NCI-H2196 treated with DMSO at 0.1 percent for 48 hours (cell line): Measurements from ENCODE around the gene GRIP1.

Experiments
- DNase-seq: peaks from one replicate; lab custom pipeline; 2025; ENCODE audit not compliant: unreplicated experiment; lab: John Stamatoyannopoulos, UW

The GRIP1 gene

DNA sequence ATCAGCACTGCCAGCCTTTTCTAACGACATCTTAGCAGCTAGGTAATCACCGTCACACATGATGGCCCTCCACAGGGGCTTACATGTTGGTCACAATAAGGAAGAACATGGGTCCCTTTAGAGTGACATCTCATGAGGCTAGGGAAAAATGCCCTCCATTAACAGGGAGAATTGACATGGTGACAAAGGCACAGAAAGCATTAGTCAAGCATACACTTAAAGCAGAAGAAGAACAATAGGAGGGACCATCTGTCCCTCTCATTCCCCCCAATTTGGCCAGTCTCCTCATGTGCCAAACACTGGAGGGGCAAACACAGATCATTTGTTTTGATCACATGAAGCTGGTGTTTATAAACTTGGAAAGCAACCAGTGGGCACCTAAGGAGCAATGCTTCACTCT lies 78.0 kb downstream of the GRIP1 start:
- DNase-seq = no peak

DNA sequence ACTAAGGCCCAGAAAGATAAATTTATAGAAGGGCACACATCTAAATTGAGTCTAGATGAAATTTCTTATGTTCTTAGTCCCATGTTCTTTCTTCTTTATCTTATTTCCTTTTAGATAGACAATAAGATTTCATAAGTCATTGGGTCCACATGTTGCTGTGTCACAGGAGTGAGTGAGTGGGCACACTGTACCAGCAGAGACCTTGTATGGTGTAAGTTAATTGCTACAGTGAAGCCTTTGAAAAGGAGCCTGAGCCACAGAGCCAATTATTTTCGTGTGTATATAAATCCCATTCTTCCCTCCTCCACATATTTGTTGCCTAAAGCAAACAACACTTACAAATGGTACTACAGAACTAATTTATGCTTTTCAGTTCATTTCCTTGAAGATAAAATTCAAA lies 79.1 kb downstream of the GRIP1 start:
- no peak for DNase-seq

DNA sequence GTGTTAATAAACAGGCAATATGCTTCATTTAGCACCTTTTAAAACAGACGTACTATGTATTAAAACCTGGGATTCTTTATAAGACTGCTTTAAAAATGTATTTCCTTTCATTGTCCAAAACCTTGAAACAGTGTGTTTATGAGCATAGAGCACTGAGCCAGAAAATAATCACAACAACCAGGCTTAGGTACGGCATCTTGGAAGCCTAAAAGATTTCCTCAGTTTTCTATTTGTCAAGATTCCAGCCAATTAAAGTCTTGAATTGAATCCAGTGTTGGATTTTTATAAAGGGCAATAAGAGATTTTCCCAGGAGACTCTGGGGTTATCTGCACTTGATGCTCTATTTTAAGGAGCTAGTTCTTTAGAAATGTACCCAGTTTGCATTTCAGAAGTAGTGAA lies 80.3 kb downstream of the GRIP1 start:
- no peak for DNase-seq

DNA sequence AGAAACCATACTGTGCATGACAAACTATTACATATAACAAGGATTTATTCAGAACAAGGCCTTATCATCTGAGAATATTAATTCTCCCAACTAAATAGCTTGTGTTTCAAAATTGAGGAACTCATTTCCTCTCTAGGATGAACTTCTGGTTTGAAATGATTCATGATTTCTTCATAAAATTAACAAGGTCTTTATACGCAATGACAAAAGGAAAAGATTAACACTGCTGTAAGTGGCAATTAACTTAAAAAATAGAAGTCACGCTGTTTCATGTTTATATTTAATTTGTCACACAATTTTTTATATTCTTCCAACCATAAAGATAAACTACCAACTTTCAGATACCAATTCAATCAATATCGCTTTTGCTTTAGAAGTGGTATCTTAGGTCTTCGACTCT lies 80.8 kb downstream of the GRIP1 start:
- DNase-seq = no peak

DNA sequence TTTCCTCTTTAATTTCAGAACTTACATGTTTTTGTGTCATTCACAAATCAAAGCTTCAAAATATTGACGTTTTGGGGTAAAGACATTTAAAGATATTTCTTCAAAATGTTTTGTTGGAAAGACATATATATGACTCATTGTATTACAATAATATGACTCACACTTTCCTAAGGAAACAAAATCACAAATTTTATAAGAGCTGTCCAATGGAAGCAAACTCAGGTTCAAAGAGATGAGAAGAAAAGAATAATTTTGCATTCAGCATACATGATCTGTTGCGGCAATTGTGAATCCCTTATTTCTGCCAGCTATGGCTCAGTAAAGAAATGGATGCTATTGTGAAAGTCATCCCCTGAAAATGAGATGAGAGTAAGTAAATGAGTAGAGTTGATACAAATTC lies 82.7 kb downstream of the GRIP1 start:
- DNase-seq = no peak

DNA sequence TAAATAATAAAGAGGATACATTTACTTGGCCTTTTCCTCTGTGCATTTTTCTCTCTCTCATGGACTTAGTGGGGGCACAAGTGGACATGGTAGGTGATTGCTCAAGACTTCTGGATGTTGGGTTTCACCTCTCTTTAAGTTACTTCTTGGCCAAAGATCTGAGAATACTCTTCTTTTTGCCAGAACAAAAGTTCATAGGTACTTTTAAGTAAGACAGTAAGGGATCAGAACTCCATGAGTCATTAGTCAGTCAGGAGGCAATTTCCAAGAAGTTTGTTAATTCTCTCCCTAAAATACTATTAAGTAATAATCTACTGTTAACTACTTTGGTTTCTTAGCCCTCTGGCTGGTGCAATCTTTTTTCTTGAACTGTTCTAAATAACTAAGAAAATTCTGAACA lies 84.2 kb downstream of the GRIP1 start:
- DNase-seq = no peak

DNA sequence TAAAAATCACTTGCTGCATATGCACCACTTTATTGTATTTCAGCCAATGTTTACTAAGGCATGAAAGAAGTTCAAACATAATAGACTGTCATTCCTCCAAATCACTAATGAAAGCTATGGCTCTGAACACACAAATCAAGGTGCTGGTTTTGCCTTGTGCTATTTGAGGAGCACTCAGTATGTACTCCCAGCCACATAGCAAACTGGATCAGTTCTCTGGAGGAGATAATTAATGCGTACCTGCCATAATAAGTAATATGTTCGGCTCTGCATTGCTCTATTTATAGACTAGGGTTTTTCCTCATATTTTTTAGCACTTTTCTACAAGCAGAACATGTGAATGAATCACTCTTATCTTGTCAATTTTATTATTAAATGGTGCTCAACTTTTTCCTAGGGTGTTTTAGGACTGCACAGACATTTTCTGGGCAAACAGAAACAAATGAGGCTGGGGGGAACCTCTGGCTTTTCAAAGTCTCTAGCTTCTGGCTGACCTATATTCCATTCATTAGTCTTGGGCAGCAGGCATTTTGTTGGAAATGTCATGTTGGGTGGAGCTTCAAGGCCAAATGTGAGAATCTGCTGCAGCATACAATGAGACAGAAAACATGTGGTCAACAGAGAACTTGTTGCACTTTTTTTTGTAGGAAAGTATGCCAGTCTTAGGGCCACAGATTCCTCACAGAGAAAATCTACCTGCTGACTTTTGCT lies 88.4 kb downstream of the GRIP1 start:
- no peak for DNase-seq

DNA sequence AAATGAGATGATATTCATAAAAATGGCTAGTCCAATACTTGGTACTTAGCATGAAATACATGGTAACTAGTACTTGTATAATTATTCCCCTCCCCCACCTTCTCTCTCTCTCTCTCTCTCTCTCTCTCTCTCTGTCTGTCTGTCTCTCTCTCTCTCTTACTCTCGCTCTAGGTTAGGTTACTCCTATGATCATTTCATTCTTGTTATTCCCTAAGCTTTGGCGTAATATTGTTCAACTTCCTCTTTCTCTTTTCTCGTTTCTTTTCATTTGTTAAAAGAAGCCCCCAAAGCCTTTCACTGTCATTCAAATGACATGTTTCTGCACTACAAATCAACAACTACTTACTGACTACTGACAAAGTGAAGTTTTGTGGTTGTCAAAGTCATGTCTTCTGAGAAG lies 89.8 kb downstream of the GRIP1 start:
- DNase-seq = no peak

DNA sequence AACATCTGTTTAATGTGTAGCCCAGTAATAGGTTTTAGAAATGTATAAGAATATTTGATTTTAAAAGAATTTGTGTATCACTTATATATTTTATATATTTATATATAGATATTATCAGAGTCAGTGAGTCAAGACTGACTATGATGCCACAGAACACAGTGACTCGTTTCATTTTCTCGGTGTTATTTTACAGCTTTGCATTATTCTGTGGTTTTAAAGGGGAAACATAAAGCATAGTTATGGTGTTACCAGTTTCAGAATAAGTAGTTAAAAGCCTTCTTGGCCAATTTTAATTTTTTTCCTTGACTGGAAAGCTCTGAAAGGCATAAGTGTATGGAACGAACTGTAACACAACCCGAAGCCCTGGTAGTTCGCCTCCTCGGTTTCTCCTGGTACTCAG lies 91.0 kb downstream of the GRIP1 start:
- no peak for DNase-seq

DNA sequence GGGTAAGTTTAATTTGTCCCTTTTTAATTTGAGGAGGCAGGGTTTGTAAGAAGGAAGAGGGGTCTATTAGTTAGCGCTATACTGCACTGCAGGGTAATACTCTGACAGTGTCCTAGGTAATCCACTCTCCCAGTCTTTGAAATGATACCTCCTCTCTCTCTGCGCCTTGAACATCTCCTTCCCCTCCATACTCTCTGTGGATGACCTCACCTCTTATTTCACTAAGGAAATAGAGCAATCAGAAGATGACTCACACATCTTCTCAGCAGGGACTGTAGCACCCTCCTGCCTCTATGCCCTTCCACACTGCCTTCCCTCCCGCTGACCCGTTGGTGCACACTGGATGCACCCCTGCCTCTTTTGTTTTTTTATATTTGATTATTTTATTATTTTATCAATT lies 94.2 kb downstream of the GRIP1 start:
- no peak for DNase-seq

DNA sequence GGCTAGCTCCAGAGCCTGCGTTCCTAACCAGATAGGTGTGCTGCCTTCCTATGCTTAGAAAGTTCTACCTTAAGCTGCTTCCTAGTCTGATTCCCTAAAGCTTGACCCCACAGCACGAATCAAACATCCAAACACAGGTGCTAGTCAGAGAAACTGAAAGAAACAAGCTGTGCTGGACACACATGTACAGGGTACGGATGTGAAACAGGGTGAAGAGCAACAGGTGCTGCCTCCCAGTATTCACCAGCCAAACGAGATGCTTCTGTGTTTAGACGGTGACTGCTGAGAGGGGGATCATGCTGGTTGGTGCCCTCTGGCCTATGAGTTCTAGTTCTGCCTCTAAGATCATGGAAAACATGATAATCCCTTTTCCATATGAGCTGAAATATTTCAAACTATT lies 105.3 kb downstream of the GRIP1 start:
- DNase-seq = no peak

DNA sequence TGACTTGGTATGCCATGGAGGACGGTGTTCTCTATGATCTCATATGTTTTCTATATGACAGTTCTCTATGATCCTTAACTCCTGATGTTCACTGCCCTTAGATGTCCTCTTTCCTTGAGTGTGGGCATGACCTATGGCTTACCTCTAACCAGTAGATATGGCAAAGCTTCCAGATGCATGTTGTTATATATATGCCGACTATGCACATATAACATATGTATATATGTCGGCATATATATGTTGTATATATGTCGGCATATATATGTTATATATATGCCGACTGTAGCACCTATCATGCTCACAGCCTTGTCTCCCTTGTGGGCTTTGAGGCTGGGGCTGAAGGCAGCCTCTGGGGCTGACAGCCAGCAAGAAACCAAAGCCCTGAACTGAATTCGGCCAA lies 106.0 kb downstream of the GRIP1 start:
- no peak for DNase-seq

DNA sequence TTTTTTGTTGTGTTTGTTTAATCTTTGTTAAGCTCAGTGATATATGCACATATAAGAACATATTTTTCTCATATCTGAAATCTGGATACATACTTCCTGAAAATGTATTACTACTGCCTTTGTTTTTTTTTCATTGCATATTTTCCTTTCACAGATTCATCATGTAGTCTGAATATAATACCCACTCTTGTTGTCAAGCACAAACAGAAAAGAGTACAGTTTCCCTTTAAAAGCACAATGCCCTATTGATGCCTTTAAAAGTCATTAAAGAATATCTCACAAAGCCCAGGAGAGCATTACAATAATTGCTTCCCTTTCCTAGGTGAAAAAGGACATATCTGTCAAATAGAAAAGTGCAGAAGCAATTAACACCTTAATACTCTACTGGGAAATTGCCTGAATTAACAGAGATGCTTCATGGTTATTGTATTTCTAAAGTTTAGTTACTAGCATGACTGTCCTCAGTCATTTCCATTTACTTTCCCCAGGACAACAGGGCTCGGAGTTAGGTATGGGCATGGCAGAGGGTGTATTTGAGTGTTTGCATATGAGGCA lies 107.4 kb downstream of the GRIP1 start:
- DNase-seq = no peak

DNA sequence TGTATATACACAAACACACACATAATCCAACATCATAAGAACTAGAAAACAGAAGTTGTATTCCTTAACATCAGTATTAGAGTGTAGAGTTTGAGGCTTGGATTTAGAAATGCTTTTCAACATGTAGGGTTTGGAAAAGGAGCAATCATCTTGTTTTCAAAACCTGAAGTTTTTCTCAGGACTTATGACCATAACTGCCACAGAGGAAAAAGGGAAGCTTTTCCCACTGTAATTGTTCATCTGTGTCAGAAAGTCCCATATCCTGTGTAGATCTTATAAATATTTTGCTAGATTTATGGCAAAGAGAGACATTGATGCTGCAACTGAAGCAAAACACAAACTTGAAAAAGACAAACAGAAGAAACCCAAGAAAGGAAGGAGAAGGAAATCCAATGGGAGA lies 115.7 kb downstream of the GRIP1 start:
- DNase-seq = no peak

DNA sequence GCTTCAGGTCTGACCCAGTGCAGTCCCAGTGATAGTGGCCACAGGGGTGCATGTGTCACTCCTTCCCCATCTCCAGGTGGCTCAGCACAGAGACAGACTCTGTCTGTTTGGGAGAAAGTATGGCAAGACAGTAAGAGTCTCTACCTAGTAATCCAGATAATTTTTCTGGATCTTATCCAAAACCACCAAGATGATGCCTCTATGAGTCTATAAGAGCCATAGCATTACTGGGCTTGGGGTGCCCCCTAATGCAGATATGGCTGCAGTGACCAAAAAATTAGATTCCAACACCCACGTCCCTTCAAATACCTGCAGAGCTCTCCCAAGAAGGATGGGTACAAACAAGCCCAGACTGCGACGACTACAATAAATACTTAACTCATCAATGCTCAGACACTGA lies 123.8 kb downstream of the GRIP1 start:
- no peak for DNase-seq

DNA sequence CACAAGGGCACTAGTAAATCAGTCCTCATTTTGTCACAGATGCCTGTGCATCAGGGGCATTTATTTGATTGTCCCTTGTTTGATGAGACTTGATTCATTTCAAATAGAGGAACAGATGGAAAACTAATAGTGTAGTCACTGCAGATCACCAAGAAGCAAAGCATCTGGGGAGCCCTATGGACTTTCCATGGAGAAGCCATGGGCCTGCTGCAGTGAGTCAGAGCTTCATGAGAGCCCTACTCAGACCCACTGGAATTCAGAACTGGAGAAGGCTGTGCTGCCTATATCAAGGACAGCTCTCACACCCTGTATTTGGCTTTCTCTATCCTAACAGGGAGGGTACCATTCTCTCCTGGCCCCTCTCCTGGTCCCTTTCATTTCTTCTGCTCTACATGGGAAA lies 126.2 kb downstream of the GRIP1 start:
- DNase-seq = no peak

DNA sequence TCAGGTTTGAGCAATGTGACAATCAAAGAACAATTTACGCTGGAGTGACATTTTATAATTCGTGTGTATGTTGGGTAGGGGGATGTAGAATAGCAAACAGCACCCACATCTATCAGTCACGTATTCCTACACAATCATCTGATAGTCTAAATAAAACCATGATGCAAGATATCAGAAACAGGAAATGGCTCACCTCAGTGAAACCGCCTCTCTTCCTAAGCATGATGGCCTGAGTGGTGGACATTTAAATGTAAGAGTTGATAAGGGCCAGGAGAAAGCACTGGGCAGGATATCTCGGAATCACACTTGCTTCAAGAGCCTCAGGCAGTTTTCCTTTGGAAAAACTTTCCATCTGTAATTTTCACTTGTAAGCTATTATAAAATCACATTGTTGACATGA lies 128.2 kb downstream of the GRIP1 start:
- DNase-seq = no peak

DNA sequence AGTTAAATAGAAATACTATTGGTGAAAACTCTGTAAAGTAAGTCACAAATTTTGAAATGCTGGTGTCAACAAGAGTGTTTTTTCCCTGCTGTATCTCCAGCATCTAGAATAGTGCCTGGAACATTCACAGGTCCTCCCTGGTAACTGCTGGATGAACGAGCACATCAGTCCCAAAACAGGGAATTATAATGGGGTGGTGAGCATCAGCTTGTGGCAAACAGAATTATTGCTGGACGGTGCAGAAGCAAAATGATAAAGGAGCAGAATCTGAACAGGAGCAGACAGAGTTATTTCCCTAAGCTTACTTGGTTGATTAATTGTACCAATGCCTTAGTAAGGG lies 129.9 kb downstream of the GRIP1 start:
- DNase-seq = no peak

DNA sequence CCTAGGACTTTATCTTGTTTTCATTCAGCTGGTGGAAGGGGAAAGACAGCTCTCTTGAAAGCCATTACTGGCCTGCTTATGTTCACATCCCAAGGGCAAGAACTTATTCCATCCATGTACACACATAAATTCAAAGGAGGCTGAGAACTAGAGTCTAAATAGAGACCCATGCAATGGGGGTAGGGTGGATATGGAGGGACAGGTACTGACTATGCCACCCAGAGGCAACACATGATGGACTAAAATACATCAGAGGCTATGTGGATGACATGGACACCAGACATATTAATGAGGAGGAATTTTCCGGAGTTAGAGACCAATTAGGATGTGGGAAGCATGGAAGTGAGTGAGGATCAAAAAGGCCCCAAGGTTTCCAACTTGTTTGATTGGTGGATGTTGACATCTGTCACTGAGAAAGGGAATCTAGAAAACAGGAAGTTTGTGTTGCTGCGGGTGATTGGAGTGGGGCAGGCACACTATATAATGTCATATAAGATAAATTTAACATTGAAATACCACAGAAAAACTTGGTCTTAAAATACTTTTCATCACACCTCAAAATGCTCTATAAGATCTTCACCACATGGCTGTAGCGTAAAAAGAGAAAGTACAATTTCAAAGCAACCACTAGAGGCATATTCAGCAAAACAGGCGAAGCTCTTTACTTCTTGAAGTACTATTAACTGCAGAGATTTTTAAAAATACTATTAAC lies 130.4 kb downstream of the GRIP1 start:
- no peak for DNase-seq

DNA sequence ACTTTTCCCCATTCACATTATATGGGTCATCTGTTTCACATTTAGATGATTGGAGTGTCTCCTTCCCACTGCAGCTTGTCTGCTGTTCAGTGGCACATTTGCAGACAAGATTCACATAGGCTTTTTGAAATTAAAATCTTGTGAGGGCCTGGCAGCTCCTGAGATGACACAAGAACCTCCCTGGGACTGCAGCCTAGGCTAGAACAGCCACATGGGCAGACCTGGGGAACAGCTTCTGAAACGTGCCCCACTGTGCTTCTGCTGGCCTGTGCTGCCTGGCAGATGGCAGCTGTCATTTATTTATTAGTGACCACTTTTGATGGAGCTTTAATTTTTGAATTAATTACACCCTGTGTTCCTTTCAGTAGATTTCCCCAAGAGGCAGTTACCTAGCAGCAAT lies 137.4 kb downstream of the GRIP1 start:
- DNase-seq = no peak

DNA sequence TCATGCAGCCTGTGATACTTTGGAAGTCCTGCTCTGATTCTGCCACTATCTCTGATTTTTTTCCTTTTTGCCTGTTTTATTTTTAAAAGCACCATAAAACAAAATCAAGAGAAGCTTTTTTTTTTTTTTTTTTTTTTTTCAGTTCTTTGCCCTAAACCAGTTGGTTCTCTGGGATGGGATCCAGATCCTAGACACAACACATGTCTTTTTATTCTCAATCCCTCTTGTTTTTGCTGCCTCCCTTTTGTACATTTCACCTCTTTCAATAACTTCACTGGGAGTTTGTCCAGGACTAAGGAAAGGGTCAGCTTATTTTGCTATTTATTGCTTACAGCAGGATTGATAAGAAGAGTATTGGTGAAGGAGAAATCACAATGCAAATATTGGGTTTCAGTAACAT lies 139.4 kb downstream of the GRIP1 start:
- DNase-seq = no peak

DNA sequence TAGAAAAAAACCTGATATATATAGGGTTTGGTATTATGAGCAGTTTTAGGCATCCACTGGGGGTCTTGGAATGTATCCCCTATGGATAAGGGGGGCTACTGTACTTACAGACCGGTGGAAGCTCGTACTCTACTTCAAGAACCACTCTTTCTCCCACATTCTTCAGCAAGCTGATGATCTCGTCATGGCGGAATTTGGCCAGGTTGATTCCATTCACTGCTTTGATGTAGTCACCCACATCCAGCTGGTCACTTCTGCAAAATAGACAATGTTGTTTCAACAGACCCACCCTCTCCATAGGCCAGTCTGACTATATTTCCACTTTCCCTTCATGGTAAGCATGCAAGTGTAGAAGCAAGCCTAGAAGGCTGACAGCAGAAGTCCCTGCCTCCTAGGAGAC lies 139.9 kb downstream of the GRIP1 start:
- no peak for DNase-seq

DNA sequence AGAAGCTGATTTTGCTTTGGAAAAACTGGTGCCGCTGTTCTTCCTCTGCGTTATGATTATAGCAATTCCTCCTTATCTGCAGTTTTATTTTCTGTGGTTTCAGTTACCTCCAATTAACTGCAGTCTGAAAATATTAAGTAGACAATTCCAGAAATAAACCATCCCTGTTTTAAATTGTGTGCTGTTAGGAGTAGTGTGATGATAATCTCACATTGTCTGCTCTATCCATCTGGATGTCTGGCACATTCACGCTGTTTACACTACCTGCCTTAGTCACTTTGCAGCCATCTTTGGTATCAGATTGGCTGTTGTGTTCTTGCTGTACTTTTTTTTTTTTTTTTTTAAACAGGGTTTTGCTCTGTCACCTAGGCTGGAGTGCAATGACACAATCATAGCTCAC lies 141.0 kb downstream of the GRIP1 start:
- no peak for DNase-seq
